ENCODE data around the gene GRK4.
"Not testable (repeated sequence)": the region's sequence is repeated elsewhere in the genome, so short reads cannot be mapped to it uniquely, and the experiment has no call there.

GRK4 gene

GRCh38 chr4:2963175-2963965 is at the start of gene GRK4, which contains the start of gene NOP14:
TSS of gene GRK4 (plus strand) at chr4:2963571. CDS start at chr4:2964071, 500 bp downstream.
TSS of gene NOP14 (minus strand) at chr4:2963406. CDS start at chr4:2963319, 87 bp downstream.
- DNase-seq = peak; percentile 99

GRCh38 chr4:2914256-2915126 is 48.9 kb upstream of the GRK4 start:
- DNase-seq = no peak

GRCh38 chr4:2915789-2916188 is 47.6 kb upstream of the GRK4 start:
- DNase-seq = no peak

- not testable (repeated sequence) for DNase-seq
Observed at GRCh38 chr4:2916696-2917095, 46.7 kb upstream of the GRK4 start.

- not testable (repeated sequence) for DNase-seq
Observed at GRCh38 chr4:2918300-2918699, 45.1 kb upstream of the GRK4 start.

- DNase-seq = not testable (repeated sequence)
Observed at GRCh38 chr4:2918714-2919113, 44.7 kb upstream of the GRK4 start.

- DNase-seq = not testable (repeated sequence)
Observed at GRCh38 chr4:2922453-2923101, 40.8 kb upstream of the GRK4 start.

GRCh38 chr4:2923141-2923551 is 40.2 kb upstream of the GRK4 start:
- no peak for DNase-seq

- DNase-seq = no peak
Observed at GRCh38 chr4:2923668-2924173, 39.6 kb upstream of the GRK4 start.

- no peak for DNase-seq
Observed at GRCh38 chr4:2924286-2924685, 39.1 kb upstream of the GRK4 start.

GRCh38 chr4:2924765-2925301 is 38.5 kb upstream of the GRK4 start:
- no peak for DNase-seq

- DNase-seq = no peak
Observed at GRCh38 chr4:2925496-2925895, 37.9 kb upstream of the GRK4 start.

GRCh38 chr4:2925931-2926860 is 37.2 kb upstream of the GRK4 start:
- no peak for DNase-seq

- DNase-seq = no peak
Observed at GRCh38 chr4:2927016-2927695, 36.2 kb upstream of the GRK4 start.

GRCh38 chr4:2927696-2928075 is 35.7 kb upstream of the GRK4 start:
- DNase-seq = no peak

GRCh38 chr4:2928242-2929176 is 34.9 kb upstream of the GRK4 start:
- no peak for DNase-seq

- DNase-seq = no peak
Observed at GRCh38 chr4:2929469-2929868, 33.9 kb upstream of the GRK4 start.

- no peak for DNase-seq
Observed at GRCh38 chr4:2930135-2930757, 33.1 kb upstream of the GRK4 start.

GRCh38 chr4:2930758-2931511 is 32.4 kb upstream of the GRK4 start:
- DNase-seq = no peak
